Progenitor cell of endocrine pancreas (in vitro differentiated cells): Measurements from ENCODE around the gene CCL14. TPM values are rescaled to one million over a fixed set of nuclear protein-coding genes. Genes with fewer than 3 reads are reported as not detected.

ENCODE experiments used
- DNase-seq: peaks from one replicate; pipeline ENCODE4 v3.0.0; 2021; ENCODE audit warnings: low spot score; ENCODE audit not compliant: unreplicated experiment
- H3K27ac Mint-ChIP-seq: 2 replicates; pipeline ENCODE4 v1.8.0; 2021; ENCODE audit warnings: mild to moderate bottlenecking, moderate library complexity, mixed read lengths
- H3K27me3 Mint-ChIP-seq: 2 replicates; pipeline ENCODE4 v1.8.0; 2021; ENCODE audit warnings: mixed read lengths
- H3K36me3 Mint-ChIP-seq: 2 replicates; pipeline ENCODE4 v1.8.0; 2022; ENCODE audit warnings: mixed read lengths; ENCODE audit not compliant: insufficient read depth
- H3K4me1 Mint-ChIP-seq: 2 replicates; pipeline ENCODE4 v1.8.0; 2021; ENCODE audit warnings: low read depth, mixed read lengths
- H3K4me3 Mint-ChIP-seq: 2 replicates; pipeline ENCODE4 v1.8.0; 2021; ENCODE audit warnings: low read depth, mild to moderate bottlenecking, moderate library complexity, mixed read lengths
- H3K9me3 Mint-ChIP-seq: 2 replicates; pipeline ENCODE4 v1.8.0; 2021; ENCODE audit warnings: low read depth, mixed read lengths
- CTCF ChIP-seq: fragments of 200-600 bp; sonication (generic); IDR thresholded peaks from one replicate; pipeline ENCODE4 v1.5.0; 2021; ENCODE audit warnings: antibody characterized with exemption, mild to moderate bottlenecking; ENCODE audit not compliant: unreplicated experiment
- total RNA-seq: library from RNA; stranded (reverse); gene quantifications from 2 replicates; pipeline ENCODE4 v1.2.1, GENCODE V29; 2021

CCL14 gene
- total RNA-seq, 1 donor from 2014 or later: not detected

- DNase-seq: no peak
Observed at GRCh38 chr17:35953720-35954119, 32.8 kb downstream of the CCL14 start.

GRCh38 chr17:35949401-35949800, 37.1 kb downstream of the CCL14 start:
- Mint-ChIP-seq H3K4me3 (no peak overlapping the region), H3K4me1 (peaks cover 13% of the 10 kb centered on the region), H3K27ac (no peak overlapping the region), H3K27me3 (peaks cover 4% of the 10 kb centered on the region), H3K9me3 (no peaks in the 10 kb centered on the region), H3K36me3 (no peaks in the 10 kb centered on the region)
- DNase-seq: no peak
- TF ChIP-seq CTCF: no peak

More at GRCh38 chr17:35953720-35954119, 32.8 kb downstream of the CCL14 start:
- Mint-ChIP-seq H3K36me3 (no peaks in the 10 kb centered on the region), H3K9me3 (no peaks in the 10 kb centered on the region), H3K4me3 (no peak overlapping the region), H3K27me3 (peaks cover 4% of the 10 kb centered on the region), H3K4me1 (peaks cover 12% of the 10 kb centered on the region), H3K27ac (no peak overlapping the region)
- no peak for TF ChIP-seq CTCF

- Mint-ChIP-seq H3K27ac (no peak overlapping the region), H3K27me3 (peaks cover 3% of the 10 kb centered on the region), H3K4me3 (no peak overlapping the region)
Observed at GRCh38 chr17:35948092-35948491, 38.4 kb downstream of the CCL14 start.

GRCh38 chr17:35947156-35947585, 39.4 kb downstream of the CCL14 start:
- peak; percentile 46 for DNase-seq
- Mint-ChIP-seq H3K4me1 (peaks cover 28% of the 10 kb centered on the region), H3K27me3 (no peaks in the 10 kb centered on the region), H3K4me3 (no peak overlapping the region), H3K36me3 (no peaks in the 10 kb centered on the region), H3K9me3 (no peaks in the 10 kb centered on the region), H3K27ac (no peak overlapping the region)
- TF ChIP-seq CTCF: peak; percentile 84

More at GRCh38 chr17:35948092-35948491, 38.4 kb downstream of the CCL14 start:
- no peaks in the 10 kb centered on the region for H3K9me3 Mint-ChIP-seq
- H3K36me3 Mint-ChIP-seq: no peaks in the 10 kb centered on the region
- no peak for DNase-seq
- H3K4me1 Mint-ChIP-seq: peaks cover 19% of the 10 kb centered on the region
- no peak for TF ChIP-seq CTCF

GRCh38 chr17:35944151-35944550, 42.4 kb downstream of the CCL14 start:
- Mint-ChIP-seq H3K36me3 (no peaks in the 10 kb centered on the region), H3K4me3 (no peak overlapping the region), H3K27ac (peak overlapping the region; percentile 60), H3K9me3 (no peaks in the 10 kb centered on the region), H3K27me3 (no peaks in the 10 kb centered on the region), H3K4me1 (peaks cover 24% of the 10 kb centered on the region)
- no peak for DNase-seq
- no peak for TF ChIP-seq CTCF
